HepG2 (cell line): ENCODE data around the gene PRSS8. TPM values are rescaled to one million over a fixed set of nuclear protein-coding genes. Genes with fewer than 3 reads are reported as not detected.

Experiments used
- ATAC-seq: fragments of 200-7000 bp; cut with Tn5 transposase; 3 replicates; pipeline ENCODE4 v1.9.1; 2020; ENCODE audit warnings: mild to moderate bottlenecking, moderate library complexity
- BruUV-seq: library from RNA; stranded (reverse); fragments of 400-500 nt; replicated peaks from 2 replicates; lab custom pipeline; 2021; lab: Mats Ljungman, UMichigan
- CTCF ChIA-PET: fragments of 300-600 bp; formaldehyde crosslinking; extraction: SDS; loops from one replicate; lab custom pipeline; 2021; ENCODE audit warnings: low total read pairs, inconsistent platforms, low intra/inter-chr PET ratio; lab: Yijun Ruan, JAX
- POLR2A ChIA-PET: fragments of 350-600 bp; sonication (Branson Sonifier 250); formaldehyde crosslinking; loops from one replicate; lab custom pipeline; 2020; ENCODE audit warnings: antibody characterized with exemption, inconsistent platforms; lab: Yijun Ruan, JAX
- DNase-seq: peaks from one replicate; pipeline ENCODE4 v3.0.0-alpha.2; 2015; ENCODE audit warnings: low spot score
- FAIRE-seq: peaks from 3 replicates; lab custom pipeline; 2011; peaks lifted over from hg19 to GRCh38; lab: Jason Lieb, UNC
- H2AFZ ChIP-seq: one replicate; pipeline ENCODE4 v1.6.1; 2011; ENCODE audit warnings: low read length, inconsistent platforms
- H3K27ac ChIP-seq: fragments of 300-600 bp; 3 replicates; pipeline ENCODE4 v1.8.0; 2011; ENCODE audit warnings: mixed run types, mild to moderate bottlenecking, mixed read lengths, low read length, inconsistent platforms; ENCODE audit not compliant: insufficient read depth; ENCODE audit errors: extremely low read length
- H3K27me3 ChIP-seq, 2 experiments: fragments of 200-600 bp in 1 of 2; 2 replicates in 1 of 2; 3 replicates in 1 of 2; pipeline versions ENCODE4 v1.6.0 to v1.8.0; 2011; ENCODE audit warnings: low read length in 2 of 2, mild to moderate bottlenecking in 2 of 2, moderate library complexity in 2 of 2, inconsistent platforms in 1 of 2; ENCODE audit not compliant: insufficient read depth in 2 of 2, control insufficient read depth in 1 of 2
- H3K36me3 ChIP-seq, 2 experiments: fragments of 200-600 bp in 1 of 2; replicated peaks in 1 of 2; 2 replicates in 1 of 2; 3 replicates in 1 of 2; pipeline versions ENCODE4 v1.5.1 to v1.8.0; 2011; ENCODE audit warnings: low read length in 2 of 2, inconsistent platforms in 1 of 2; ENCODE audit not compliant: insufficient read depth in 2 of 2, control insufficient read depth in 1 of 2
- H3K4me1 ChIP-seq: 2 replicates; pipeline ENCODE4 v1.5.1; 2012; ENCODE audit warnings: low read length, inconsistent platforms; ENCODE audit not compliant: insufficient read depth
- H3K4me2 ChIP-seq: 2 replicates; pipeline ENCODE4 v1.6.0; 2011; ENCODE audit warnings: low read depth, low read length, inconsistent platforms
- H3K4me3 ChIP-seq, 3 experiments: fragments of 200-600 bp in 1 of 3; sonication (generic), shearing (Covaris generic) in 1 of 3; replicated peaks in 1 of 3; 2 replicates each; pipeline ENCODE4 v1.5.1; 2011 to 2016; ENCODE audit warnings: low read length in 3 of 3, inconsistent platforms in 2 of 3, low read depth in 2 of 3, mild to moderate bottlenecking in 2 of 3, control low read depth in 1 of 3, mixed read lengths in 1 of 3; ENCODE audit not compliant: insufficient read depth in 1 of 3
- H3K79me2 ChIP-seq: one replicate; pipeline ENCODE4 v1.6.1; 2011; ENCODE audit warnings: low read length, inconsistent platforms; ENCODE audit not compliant: insufficient read depth
- H3K9ac ChIP-seq: 2 replicates; pipeline ENCODE4 v1.6.0; 2011; ENCODE audit warnings: mild to moderate bottlenecking, low read depth, low read length, inconsistent platforms; ENCODE audit not compliant: insufficient read depth
- H3K9me3 ChIP-seq: 2 replicates; pipeline ENCODE4 v1.5.1; 2012; ENCODE audit warnings: mild to moderate bottlenecking, low read length
- H4K20me1 ChIP-seq: 2 replicates; pipeline ENCODE4 v1.6.0; 2011; ENCODE audit warnings: inconsistent platforms, mild to moderate bottlenecking, low read length, moderate library complexity; ENCODE audit not compliant: insufficient read depth
- ARID2 ChIP-seq: sonication (generic); formaldehyde crosslinking; IDR thresholded peaks from 2 replicates; pipeline ENCODE4 v1.8.1; 2022; ENCODE audit warnings: mild to moderate bottlenecking, missing genetic modification reagents, borderline replicate concordance
- ASH2L ChIP-seq: fragments of 300-600, 200-600 bp; sonication (generic); IDR thresholded peaks from 2 replicates; pipeline ENCODE4 v1.7.0; 2017; ENCODE audit warnings: low read depth, mild to moderate bottlenecking, moderate library complexity, mixed read lengths, low read length; ENCODE audit not compliant: insufficient read length
- GLI4 ChIP-seq: sonication (generic); formaldehyde crosslinking; IDR thresholded peaks from 2 replicates; pipeline ENCODE4 v1.5.1; 2020; ENCODE audit warnings: missing genetic modification reagents, mild to moderate bottlenecking, moderate library complexity, borderline replicate concordance
- HNRNPK ChIP-seq: fragments of 200-400 bp; formaldehyde crosslinking; IDR thresholded peaks from 2 replicates; pipeline ENCODE4 v1.6.1; 2018; ENCODE audit warnings: low read length, low read depth, moderate library complexity, mild to moderate bottlenecking; ENCODE audit not compliant: poor library complexity, severe bottlenecking
- ISX ChIP-seq: sonication (generic); formaldehyde crosslinking; conservative IDR thresholded peaks from 2 replicates; pipeline ENCODE4 v1.5.0; 2020; ENCODE audit warnings: missing genetic modification reagents
- MAF1 ChIP-seq: sonication (generic); formaldehyde crosslinking; IDR thresholded peaks from 2 replicates; pipeline ENCODE4 v1.5.0; 2020; ENCODE audit warnings: missing genetic modification reagents, borderline replicate concordance
- SOX13 ChIP-seq, 3 experiments: fragments of 450-650 bp in 1 of 3; sonication (generic) in 1 of 3; formaldehyde crosslinking in 1 of 3; IDR thresholded peaks in 2 of 3; conservative IDR thresholded peaks in 1 of 3; 2 replicates each; pipeline versions ENCODE4 v1.5.0 to v1.6.1; 2016 to 2020; ENCODE audit warnings: antibody characterized with exemption in 1 of 3, mild to moderate bottlenecking in 1 of 3, missing compliant biosample characterization in 1 of 3, missing genetic modification reagents in 1 of 3, moderate library complexity in 1 of 3
- SRSF4 ChIP-seq: fragments of 200-400 bp; formaldehyde crosslinking; IDR thresholded peaks from one replicate; pipeline ENCODE4 v1.6.1; 2018; ENCODE audit warnings: mild to moderate bottlenecking, low read depth, low read length, moderate library complexity; ENCODE audit not compliant: poor library complexity, severe bottlenecking
- TEAD3 ChIP-seq: optimal IDR thresholded peaks from 2 replicates; pipeline ENCODE3; 2016; ENCODE audit warnings: borderline replicate concordance
- UBTF ChIP-seq: sonication (generic); formaldehyde crosslinking; IDR thresholded peaks from 2 replicates; pipeline ENCODE4 v1.4.0; 2020; ENCODE audit warnings: mild to moderate bottlenecking, missing genetic modification reagents
- XBP1 ChIP-seq: sonication (generic); formaldehyde crosslinking; IDR thresholded peaks from 2 replicates; pipeline ENCODE4 v1.5.0; 2020; ENCODE audit warnings: missing genetic modification reagents
- ZFX ChIP-seq: sonication (generic); formaldehyde crosslinking; IDR thresholded peaks from 2 replicates; pipeline ENCODE4 v1.4.0; 2020; ENCODE audit warnings: mild to moderate bottlenecking, low read depth, missing genetic modification reagents, moderate library complexity
- ZGPAT ChIP-seq: IDR thresholded peaks from 2 replicates; pipeline ENCODE4 v1.6.1; 2016; ENCODE audit warnings: mild to moderate bottlenecking
- ZNF160 ChIP-seq: sonication (generic); formaldehyde crosslinking; IDR thresholded peaks from 2 replicates; pipeline ENCODE4 v1.8.0; 2022; ENCODE audit warnings: mild to moderate bottlenecking, inconsistent platforms, missing genetic modification reagents
- ZNF232 ChIP-seq: sonication (generic); formaldehyde crosslinking; IDR thresholded peaks from 2 replicates; pipeline ENCODE4 v1.4.0; 2020; ENCODE audit warnings: missing genetic modification reagents, borderline replicate concordance
- ZNF383 ChIP-seq: sonication (generic); formaldehyde crosslinking; IDR thresholded peaks from 2 replicates; pipeline ENCODE4 v1.4.0; 2020; ENCODE audit warnings: missing genetic modification reagents, mild to moderate bottlenecking, borderline replicate concordance
- ZNF761 ChIP-seq: sonication (generic); formaldehyde crosslinking; conservative IDR thresholded peaks from 2 replicates; pipeline ENCODE4 v1.4.0; 2020; ENCODE audit warnings: mild to moderate bottlenecking, missing genetic modification reagents
- ZNF788 ChIP-seq: sonication (generic); formaldehyde crosslinking; IDR thresholded peaks from 2 replicates; pipeline ENCODE4 v1.5.0; 2020; ENCODE audit warnings: mild to moderate bottlenecking, missing genetic modification reagents, borderline replicate concordance
- ZNF83 ChIP-seq: sonication (generic); formaldehyde crosslinking; IDR thresholded peaks from 2 replicates; pipeline ENCODE4 v1.4.0; 2020; ENCODE audit warnings: missing genetic modification reagents, mild to moderate bottlenecking, borderline replicate concordance
- ZZZ3 ChIP-seq: sonication (generic); formaldehyde crosslinking; IDR thresholded peaks from 2 replicates; pipeline ENCODE4 v1.4.0; 2020; ENCODE audit warnings: missing genetic modification reagents, mild to moderate bottlenecking, borderline replicate concordance
- WGBS: methylation state at CpG from one replicate; pipeline ENCODE4 v1.1.6; 2017; ENCODE audit warnings: low lambda C conversion rate; 5-methylcytosine and 5-hydroxymethylcytosine counted together
- in situ Hi-C: cut with HindIII; loops from 2 replicates; pipeline ENCODE4 v1.10.0; 2017; ENCODE audit warnings: low pct_unique_long_range_greater_than_20kb; ENCODE audit not compliant: extremely low pct_ligation_motif_present
- intact Hi-C: fragments of 100-400 bp; cut with micrococcal nuclease; formaldehyde crosslinking; loops from one replicate; pipeline ENCODE4 v1.10.0; 2022; ENCODE audit not compliant: unreplicated experiment
- polyA plus RNA-seq, 8 experiments: library from polyadenylated mRNA; depleted of rRNA in 3 of 8; stranded (reverse) in 7 of 8; unstranded in 1 of 8; fragments of >200 nt; fragmentation: Illumina TruSeq in 4 of 8; extraction: Trizol in 4 of 8; gene quantifications; 2 replicates each; pipeline versions ENCODE4 v1.2.1 to v1.2.3, GENCODE V29; 2011 to 2016; ENCODE audit warnings: low read depth in 4 of 8, missing spikeins in 1 of 8, mixed read lengths in 1 of 8; ENCODE audit not compliant: insufficient read depth in 1 of 8
- total RNA-seq, 5 experiments: library from RNA; depleted of rRNA; stranded (reverse); fragments of >200 nt; fragmentation: Illumina TruSeq; extraction: Trizol; gene quantifications; 2 replicates each; pipeline ENCODE4 v1.2.3, GENCODE V29; 2016; ENCODE audit warnings: low read depth in 1 of 5

Gene PRSS8
- total and polyA plus RNA-seq, 2 of the 13 experiments (the other 11 are each of a cell fraction or from before 2014, with no cell fraction given) = 2.6 to 7.2 TPM

DNA sequence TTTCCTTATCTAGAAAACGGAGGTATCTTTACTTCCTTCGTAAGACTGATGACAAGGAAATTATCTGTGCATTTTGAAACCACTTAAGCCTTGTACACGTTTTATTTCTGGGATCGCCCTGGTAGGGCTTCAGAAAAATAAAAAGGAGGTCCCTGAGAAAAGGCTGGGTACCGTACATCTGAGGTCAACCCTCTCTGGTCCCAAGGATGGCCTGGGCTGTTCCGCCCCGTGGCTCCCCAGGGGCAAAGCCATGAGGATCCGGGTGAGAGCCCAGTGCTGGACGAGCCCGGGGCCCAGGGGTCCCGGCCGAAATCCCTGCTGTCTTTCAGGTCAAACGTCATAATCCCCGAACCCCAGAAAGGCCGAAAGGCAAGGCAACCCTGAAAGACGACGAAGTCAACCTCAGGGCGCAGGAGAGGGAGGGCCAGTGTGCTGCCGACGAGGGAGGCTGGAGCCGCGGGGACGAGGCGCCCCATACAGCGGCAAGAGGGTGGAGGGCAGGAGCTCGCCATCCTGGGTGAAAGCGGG, 43.8 kb upstream of the PRSS8 start:
- intact Hi-C loops = no loop called here
- ATAC-seq (peak; percentile 1; the same call in 2 of the 3 replicates), FAIRE-seq (no peak), DNase-seq (no peak)
- H3K4me1 ChIP-seq = peaks cover 44% of the 10 kb centered on the region
- H3K4me3 ChIP-seq = peak overlapping the region; percentile 90 to 93 (median 93)
- H3K79me2 ChIP-seq = peaks cover 50% of the 10 kb centered on the region
- H3K27ac ChIP-seq = peak overlapping the region; percentile 94
- peak overlapping the region; percentile 8 for H2AFZ ChIP-seq
- H3K4me2 ChIP-seq = peak overlapping the region; percentile 90
- peaks cover 14 to 26% of the 10 kb centered on the region in 2 experiments for H3K36me3 ChIP-seq
- in situ Hi-C loops = no loop called here
- CTCF ChIA-PET = no interaction called here
- POLR2A ChIA-PET = interaction anchor here (0.5 to 2.5 kb wide), 41 partner anchors 8 to 534 kb away, joined by 3 to 65 read pairs (median 6); partner anchors contain the start of genes ARMC5, HSD3B7, KAT8 and PYCARD
- 1% methylated on average over 15 of the region's 27 CpGs for WGBS
- peak overlapping the region; percentile 98 for H3K9ac ChIP-seq
- H3K27me3 ChIP-seq = no peaks in the 10 kb centered on the region; a peak in 1 of 5 replicates
- no TSS peak for BruUV-seq
- no peaks in the 10 kb centered on the region for H3K9me3 ChIP-seq
- H4K20me1 ChIP-seq = peaks cover 38% of the 10 kb centered on the region
- TF ChIP-seq GLI4 (CRISPR knock-in tag) (no peak), HNRNPK (no peak), ZFX (CRISPR knock-in tag) (peak; percentile 77), UBTF (CRISPR knock-in tag) (peak; percentile 70; the same call in 1 of the 2 replicates), ASH2L (no peak), MAF1 (no peak), ZNF761 (CRISPR knock-in tag) (no peak), SRSF4 (no peak), TEAD3 (CRISPR knock-in tag) (no peak), ZNF788 (CRISPR knock-in tag) (no peak), ARID2 (peak; percentile 9), ZNF160 (CRISPR knock-in tag) (no peak; the same call in 1 of the 2 replicates), ZGPAT (CRISPR knock-in tag) (no peak), XBP1 (CRISPR knock-in tag) (peak; percentile 28; the same call in 1 of the 2 replicates), ZZZ3 (CRISPR knock-in tag) (0 out of 2 replicates have a peak, but pooled peaks have one; percentile 37), ISX (CRISPR knock-in tag) (no peak), ZNF383 (CRISPR knock-in tag) (no peak), ZNF232 (peak; percentile 5; the same call in 1 of the 2 replicates), ZNF83 (CRISPR knock-in tag) (0 out of 2 replicates have a peak, but pooled peaks have one; percentile 35), SOX13 (IDR thresholded peaks at IDR 0.05) (0 out of 2 replicates have a peak, but pooled peaks have one; percentile 0), SOX13 (CRISPR knock-in tag; conservative IDR thresholded peaks at IDR 0.05 in 1 of 2, IDR thresholded peaks at IDR 0.05 in 1 of 2) (no peak)
